HEK293 (cell line): Measurements from ENCODE around the gene PIERCE2.

Experiments used
- CTCF ChIA-PET: fragments of 350-600 bp; formaldehyde crosslinking; extraction: SDS; loops from one replicate; lab custom pipeline; 2021; ENCODE audit warnings: antibody characterized with exemption; lab: Yijun Ruan, JAX
- POLR2A ChIA-PET: fragments of 300-600 bp; formaldehyde crosslinking; extraction: SDS; loops from one replicate; lab custom pipeline; 2020; ENCODE audit warnings: antibody characterized with exemption, inconsistent platforms; lab: Yijun Ruan, JAX
- H3K27ac ChIP-seq: fragments of 200-500 bp; sonication (Bioruptor generic); 2 replicates; pipeline ENCODE4 v1.5.1; 2014; ENCODE audit warnings: low read depth, low read length, control low read depth, inconsistent platforms; ENCODE audit errors: extremely low read depth
- H3K36me3 ChIP-seq, 2 experiments: fragments of 200-500 bp in 1 of 2; sonication (Bioruptor generic) in 1 of 2; 1 replicate in 1 of 2; 2 replicates in 1 of 2; pipeline ENCODE4 v1.5.1; 2014 to 2017; ENCODE audit warnings: inconsistent platforms in 2 of 2, low read length in 2 of 2; ENCODE audit not compliant: control insufficient read depth in 2 of 2, insufficient read depth in 1 of 2
- H3K4me1 ChIP-seq: fragments of 200-500 bp; sonication (Bioruptor generic); 2 replicates; pipeline ENCODE4 v1.5.1; 2014; ENCODE audit warnings: mild to moderate bottlenecking, low read length, inconsistent platforms; ENCODE audit not compliant: control insufficient read depth, insufficient read depth
- H3K4me3 ChIP-seq: 2 replicates; pipeline ENCODE4 v1.5.1; 2011; ENCODE audit warnings: low read depth, mild to moderate bottlenecking, control low read depth, low read length, moderate library complexity
- H3K9me3 ChIP-seq: fragments of 200-500 bp; sonication (Bioruptor generic); 2 replicates; pipeline ENCODE4 v1.5.1; 2014; ENCODE audit warnings: low read depth, low read length, inconsistent platforms; ENCODE audit not compliant: control insufficient read depth, insufficient read depth
- GLIS1 ChIP-seq: fragments of 450-650 bp; formaldehyde crosslinking; IDR thresholded peaks from 2 replicates; pipeline ENCODE4 v1.5.1; 2016; ENCODE audit warnings: missing biosample characterization, missing genetic modification characterization
- REST ChIP-seq: fragments of 450-650 bp; formaldehyde crosslinking; IDR thresholded peaks from 2 replicates; pipeline ENCODE4 v1.5.1; 2016; ENCODE audit warnings: missing biosample characterization, missing genetic modification characterization
- ZBTB17 ChIP-seq: fragments of 450-650 bp; formaldehyde crosslinking; IDR thresholded peaks from 2 replicates; pipeline ENCODE4 v1.5.1; 2016; ENCODE audit warnings: missing biosample characterization, missing genetic modification characterization
- ZBTB49 ChIP-seq: fragments of 450-650 bp; formaldehyde crosslinking; IDR thresholded peaks from 2 replicates; pipeline ENCODE4 v1.5.1; 2016; ENCODE audit warnings: missing biosample characterization, missing genetic modification characterization, low read depth
- ZNF19 ChIP-seq: fragments of 450-650 bp; formaldehyde crosslinking; IDR thresholded peaks from 2 replicates; pipeline ENCODE4; 2016; ENCODE audit warnings: missing biosample characterization, missing genetic modification characterization, low read depth
- ZNF239 ChIP-seq: fragments of 450-650 bp; formaldehyde crosslinking; IDR thresholded peaks from 2 replicates; pipeline ENCODE4 v1.5.1; 2016; ENCODE audit warnings: missing biosample characterization, missing genetic modification characterization
- ZNF248 ChIP-seq: fragments of 450-650 bp; formaldehyde crosslinking; IDR thresholded peaks from 2 replicates; pipeline ENCODE4 v1.5.1; 2017; ENCODE audit warnings: missing biosample characterization, missing genetic modification characterization
- ZNF302 ChIP-seq: fragments of 450-650 bp; formaldehyde crosslinking; IDR thresholded peaks from 2 replicates; pipeline ENCODE4 v1.5.1; 2016; ENCODE audit warnings: missing biosample characterization, missing genetic modification characterization, low read depth
- ZNF518A ChIP-seq: fragments of 450-650 bp; formaldehyde crosslinking; conservative IDR thresholded peaks from 2 replicates; pipeline ENCODE4 v1.5.1; 2016; ENCODE audit warnings: low read depth, missing biosample characterization, missing genetic modification characterization
- ZNF558 ChIP-seq: fragments of 450-650 bp; formaldehyde crosslinking; IDR thresholded peaks from 2 replicates; pipeline ENCODE4 v1.5.1; 2016; ENCODE audit warnings: missing biosample characterization, missing genetic modification characterization
- ZNF660 ChIP-seq: fragments of 450-650 bp; IDR thresholded peaks from 2 replicates; pipeline ENCODE4 v1.5.1; 2018; ENCODE audit warnings: missing biosample characterization, mild to moderate bottlenecking, missing genetic modification characterization
- ZNF768 ChIP-seq: fragments of 450-650 bp; formaldehyde crosslinking; IDR thresholded peaks from 2 replicates; pipeline ENCODE4 v1.5.1; 2018; ENCODE audit warnings: missing biosample characterization, mild to moderate bottlenecking, missing genetic modification characterization
- TF ChIP-seq, protein P1 (sequence below): fragments of 450-650 bp; IDR thresholded peaks from 2 replicates; pipeline ENCODE4 v1.5.1; 2018; ENCODE audit warnings: missing biosample characterization, mild to moderate bottlenecking, missing genetic modification characterization
- TF ChIP-seq, protein P2 (sequence below): fragments of 450-650 bp; formaldehyde crosslinking; IDR thresholded peaks from 2 replicates; pipeline ENCODE4 v1.5.1; 2016; ENCODE audit warnings: missing biosample characterization, missing genetic modification characterization
- TF ChIP-seq, protein P3 (sequence below): fragments of 450-650 bp; formaldehyde crosslinking; IDR thresholded peaks from 2 replicates; pipeline ENCODE4 v1.5.1; 2016; ENCODE audit warnings: missing biosample characterization, missing genetic modification characterization

The PIERCE2 gene

GRCh38 chr15:55408012-55408928 lies at the start of gene PIERCE2, which contains the start of gene CCPG1 (continued):
- no peak for TF ChIP-seq ZBTB49
- TF ChIP-seq, protein P1, sequence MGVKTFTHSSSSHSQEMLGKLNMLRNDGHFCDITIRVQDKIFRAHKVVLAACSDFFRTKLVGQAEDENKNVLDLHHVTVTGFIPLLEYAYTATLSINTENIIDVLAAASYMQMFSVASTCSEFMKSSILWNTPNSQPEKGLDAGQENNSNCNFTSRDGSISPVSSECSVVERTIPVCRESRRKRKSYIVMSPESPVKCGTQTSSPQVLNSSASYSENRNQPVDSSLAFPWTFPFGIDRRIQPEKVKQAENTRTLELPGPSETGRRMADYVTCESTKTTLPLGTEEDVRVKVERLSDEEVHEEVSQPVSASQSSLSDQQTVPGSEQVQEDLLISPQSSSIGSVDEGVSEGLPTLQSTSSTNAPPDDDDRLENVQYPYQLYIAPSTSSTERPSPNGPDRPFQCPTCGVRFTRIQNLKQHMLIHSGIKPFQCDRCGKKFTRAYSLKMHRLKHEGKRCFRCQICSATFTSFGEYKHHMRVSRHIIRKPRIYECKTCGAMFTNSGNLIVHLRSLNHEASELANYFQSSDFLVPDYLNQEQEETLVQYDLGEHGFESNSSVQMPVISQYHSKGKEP (tag by site-specific recombination): peak; percentile 85

- H3K36me3 ChIP-seq: no peaks in the 10 kb centered on the region; a peak in 1 of 3 replicates
- TF ChIP-seq GLIS1 (tag by site-specific recombination): no peak
- no peak overlapping the region for H3K4me3 ChIP-seq
- H3K4me1 ChIP-seq: no peaks in the 10 kb centered on the region
- no peaks in the 10 kb centered on the region for H3K9me3 ChIP-seq
- POLR2A ChIA-PET: no interaction called here
- H3K27ac ChIP-seq: no peak overlapping the region
- CTCF ChIA-PET: interaction anchor here (0.7 to 0.9 kb wide), 2 partner anchors 9 to 78 kb away, joined by 3 read pairs; no protein-coding TSS in a partner anchor
Observed at GRCh38 chr15:55360256-55360655, 48.0 kb upstream of the PIERCE2 start.

DNA sequence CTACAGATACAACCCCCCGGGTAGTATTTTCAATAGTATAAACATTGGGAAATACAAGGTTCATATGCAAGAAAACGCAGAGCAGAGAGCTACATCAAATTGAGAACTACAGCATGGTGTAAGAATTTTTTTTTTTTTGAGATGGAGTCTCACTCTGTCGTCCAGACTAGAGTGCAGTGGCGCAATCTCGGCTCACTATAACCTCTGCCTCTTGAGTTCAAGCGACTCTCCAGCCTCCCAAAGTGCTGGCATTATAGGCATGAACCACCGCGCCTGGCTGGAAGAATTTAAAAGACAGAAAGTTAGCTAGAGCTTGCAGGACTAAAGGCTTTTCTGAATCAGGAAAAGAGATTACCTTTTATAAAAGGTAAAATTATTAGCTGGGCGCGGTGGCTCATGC lies 47.2 kb upstream of the PIERCE2 start:
- H3K36me3 ChIP-seq: no peaks in the 10 kb centered on the region; a peak in 1 of 3 replicates
- H3K4me1 ChIP-seq: no peaks in the 10 kb centered on the region
- H3K9me3 ChIP-seq: no peaks in the 10 kb centered on the region
- no peak overlapping the region for H3K4me3 ChIP-seq
- no peak overlapping the region for H3K27ac ChIP-seq
- ChIA-PET CTCF (interaction anchor here (0.6 to 0.9 kb wide), 3 partner anchors 10 to 252 kb away, joined by 3 read pairs; no protein-coding TSS in a partner anchor), POLR2A (no interaction called here)
- TF ChIP-seq ZNF19 (no peak), ZBTB17 (tag by site-specific recombination) (no peak), ZNF558 (tag by site-specific recombination) (no peak), ZNF239 (tag by site-specific recombination) (no peak), ZNF302 (tag by site-specific recombination) (no peak), ZNF660 (tag by site-specific recombination) (no peak), REST (tag by site-specific recombination) (no peak), ZNF518A (tag by site-specific recombination) (no peak), ZNF248 (tag by site-specific recombination) (no peak), ZNF768 (tag by site-specific recombination) (no peak)
- TF ChIP-seq, protein P2, sequence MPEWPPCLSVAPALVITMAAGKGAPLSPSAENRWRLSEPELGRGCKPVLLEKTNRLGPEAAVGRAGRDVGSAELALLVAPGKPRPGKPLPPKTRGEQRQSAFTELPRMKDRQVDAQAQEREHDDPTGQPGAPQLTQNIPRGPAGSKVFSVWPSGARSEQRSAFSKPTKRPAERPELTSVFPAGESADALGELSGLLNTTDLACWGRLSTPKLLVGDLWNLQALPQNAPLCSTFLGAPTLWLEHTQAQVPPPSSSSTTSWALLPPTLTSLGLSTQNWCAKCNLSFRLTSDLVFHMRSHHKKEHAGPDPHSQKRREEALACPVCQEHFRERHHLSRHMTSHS (tag by site-specific recombination): no peak
- TF ChIP-seq, protein P3, sequence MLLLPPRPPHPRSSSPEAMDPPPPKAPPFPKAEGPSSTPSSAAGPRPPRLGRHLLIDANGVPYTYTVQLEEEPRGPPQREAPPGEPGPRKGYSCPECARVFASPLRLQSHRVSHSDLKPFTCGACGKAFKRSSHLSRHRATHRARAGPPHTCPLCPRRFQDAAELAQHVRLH (tag by site-specific recombination): no peak
